GM12878 (cell line): ENCODE results near the gene LRTM1.

Experiments
- BACH1 ChIP-seq: fragments of 450-650 bp; IDR thresholded peaks from 2 replicates; pipeline ENCODE4 v1.6.1; 2017; ENCODE audit warnings: mild to moderate bottlenecking, borderline replicate concordance
- BRCA1 ChIP-seq: IDR thresholded peaks from 2 replicates; pipeline ENCODE4 v1.6.1; 2011; ENCODE audit warnings: low read depth, low read length, improper control_type of control experiment
- EP300 ChIP-seq, 2 experiments: fragments of 150-350 bp in 1 of 2; IDR thresholded peaks; 2 replicates each; pipeline ENCODE4 v1.6.1; 2011 to 2012; ENCODE audit warnings: low read depth in 2 of 2, low read length in 2 of 2, borderline replicate concordance in 1 of 2, improper control_type of control experiment in 1 of 2, inconsistent platforms in 1 of 2; ENCODE audit not compliant: control insufficient read depth in 1 of 2
- HDGF ChIP-seq: fragments of 450-650 bp; IDR thresholded peaks from 2 replicates; pipeline ENCODE4 v1.6.1; 2016; ENCODE audit warnings: antibody characterized with exemption
- KDM1A ChIP-seq: fragments of 200-600 bp; sonication (generic); IDR thresholded peaks from 2 replicates; pipeline ENCODE4 v1.6.1; 2016; ENCODE audit warnings: borderline replicate concordance
- MXI1 ChIP-seq: fragments of 150-350 bp; IDR thresholded peaks from 2 replicates; pipeline ENCODE4 v1.6.1; 2011; ENCODE audit warnings: low read depth, mild to moderate bottlenecking, inconsistent platforms, low read length, improper control_type of control experiment
- POLR2A ChIP-seq: IDR thresholded peaks from 2 replicates; pipeline ENCODE4 v1.6.1; 2011; ENCODE audit warnings: low read depth, mild to moderate bottlenecking, low read length
- RAD21 ChIP-seq: IDR thresholded peaks from 2 replicates; pipeline ENCODE4 v1.6.1; 2011; ENCODE audit warnings: mild to moderate bottlenecking, low read depth, low read length, moderate library complexity; ENCODE audit not compliant: insufficient read depth
- SIX5 ChIP-seq: IDR thresholded peaks from 2 replicates; pipeline ENCODE4 v1.6.1; 2011; ENCODE audit warnings: mild to moderate bottlenecking, low read depth, low read length, moderate library complexity; ENCODE audit not compliant: severe bottlenecking
- TAF1 ChIP-seq: IDR thresholded peaks from 2 replicates; pipeline ENCODE4 v1.6.1; 2011; ENCODE audit warnings: mild to moderate bottlenecking, low read depth, low read length, borderline replicate concordance
- ZNF207 ChIP-seq: fragments of 450-650 bp; IDR thresholded peaks from 2 replicates; pipeline ENCODE4 v1.6.1; 2014; ENCODE audit warnings: antibody characterized with exemption, mild to moderate bottlenecking, borderline replicate concordance
- TF ChIP-seq, protein P1 (sequence below), 3 experiments: IDR thresholded peaks in 2 of 3; conservative IDR thresholded peaks in 1 of 3; 2 replicates each; pipeline ENCODE4 v1.5.1; 2011; ENCODE audit warnings: low read depth in 3 of 3, low read length in 3 of 3, mild to moderate bottlenecking in 3 of 3, control low read depth in 2 of 3, moderate library complexity in 2 of 3, inconsistent platforms in 1 of 3, mixed read lengths in 1 of 3; ENCODE audit not compliant: control insufficient read depth in 2 of 3, insufficient read depth in 1 of 3; ENCODE audit errors: extremely low read depth in 1 of 3

DNA sequence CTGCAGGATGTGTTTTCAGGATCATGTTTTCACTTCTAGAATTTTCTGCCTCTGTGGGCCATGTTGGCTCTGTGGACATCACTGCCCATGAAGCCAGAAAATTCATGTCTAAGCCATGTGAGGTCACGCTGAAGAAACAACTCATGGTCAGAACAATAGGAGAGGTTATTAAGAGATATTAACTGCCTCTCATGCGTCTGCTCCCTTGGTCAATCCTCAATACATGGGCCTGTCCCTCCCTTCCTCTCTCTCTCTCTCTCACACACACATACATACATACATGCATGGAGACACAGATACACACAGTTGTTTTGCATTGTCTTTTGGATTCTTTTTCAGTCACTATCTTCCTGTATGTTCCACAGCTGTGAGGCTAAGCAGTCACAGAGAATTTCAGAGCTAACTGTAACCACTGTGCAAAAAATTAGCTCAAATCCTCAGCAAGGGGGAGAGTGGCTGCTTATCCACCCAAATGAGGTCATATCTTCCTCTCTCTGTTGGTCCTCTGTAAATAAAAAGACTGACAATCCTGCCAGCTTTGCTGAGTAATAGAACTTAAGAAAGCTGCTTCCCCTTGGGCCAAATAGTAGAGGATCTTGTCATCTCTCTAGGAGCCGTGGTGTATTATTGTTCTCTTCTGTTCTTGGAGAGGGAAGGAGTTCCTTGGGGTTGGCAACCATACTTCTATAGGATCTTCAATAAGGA, 45.6 kb downstream of the LRTM1 start:
- TF ChIP-seq, protein P1, sequence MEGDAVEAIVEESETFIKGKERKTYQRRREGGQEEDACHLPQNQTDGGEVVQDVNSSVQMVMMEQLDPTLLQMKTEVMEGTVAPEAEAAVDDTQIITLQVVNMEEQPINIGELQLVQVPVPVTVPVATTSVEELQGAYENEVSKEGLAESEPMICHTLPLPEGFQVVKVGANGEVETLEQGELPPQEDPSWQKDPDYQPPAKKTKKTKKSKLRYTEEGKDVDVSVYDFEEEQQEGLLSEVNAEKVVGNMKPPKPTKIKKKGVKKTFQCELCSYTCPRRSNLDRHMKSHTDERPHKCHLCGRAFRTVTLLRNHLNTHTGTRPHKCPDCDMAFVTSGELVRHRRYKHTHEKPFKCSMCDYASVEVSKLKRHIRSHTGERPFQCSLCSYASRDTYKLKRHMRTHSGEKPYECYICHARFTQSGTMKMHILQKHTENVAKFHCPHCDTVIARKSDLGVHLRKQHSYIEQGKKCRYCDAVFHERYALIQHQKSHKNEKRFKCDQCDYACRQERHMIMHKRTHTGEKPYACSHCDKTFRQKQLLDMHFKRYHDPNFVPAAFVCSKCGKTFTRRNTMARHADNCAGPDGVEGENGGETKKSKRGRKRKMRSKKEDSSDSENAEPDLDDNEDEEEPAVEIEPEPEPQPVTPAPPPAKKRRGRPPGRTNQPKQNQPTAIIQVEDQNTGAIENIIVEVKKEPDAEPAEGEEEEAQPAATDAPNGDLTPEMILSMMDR (IDR thresholded peaks at IDR 0.05 in 2 of 3, conservative IDR thresholded peaks at IDR 0.05 in 1 of 3; ENCODE audit: control insufficient read depth in 2 of 3, extremely low read depth in 1 of 3, insufficient read depth in 1 of 3, low read depth in 3 of 3, low read length in 3 of 3) = no peak
- no peak for TF ChIP-seq TAF1
- no peak for TF ChIP-seq MXI1
- TF ChIP-seq ZNF207 = no peak
- no peak for TF ChIP-seq RAD21
- no peak for TF ChIP-seq BRCA1
- TF ChIP-seq POLR2A = no peak
- TF ChIP-seq SIX5 = no peak
- no peak for TF ChIP-seq BACH1
- no peak for TF ChIP-seq EP300 (IDR thresholded peaks at IDR 0.05; ENCODE audit: borderline replicate concordance in 1 of 2, control insufficient read depth in 1 of 2, low read depth in 2 of 2, low read length in 2 of 2)
- no peak for TF ChIP-seq KDM1A
- TF ChIP-seq HDGF = no peak
